HepG2 (cell line): Measurements from ENCODE around the gene TM2D1. TPM values are rescaled to one million over a fixed set of nuclear protein-coding genes. Genes with fewer than 3 reads are reported as not detected.

Source experiments
- SUZ12 ChIP-seq: fragments of 150-350 bp; IDR thresholded peaks from 2 replicates; pipeline ENCODE4 v1.6.1; 2014; ENCODE audit warnings: low read depth, low read length
- ZNF451 ChIP-seq: sonication (generic); formaldehyde crosslinking; IDR thresholded peaks from 2 replicates; pipeline ENCODE4 v1.5.0; 2020; ENCODE audit warnings: mild to moderate bottlenecking, missing genetic modification reagents
- polyA plus RNA-seq, 8 experiments: library from polyadenylated mRNA; depleted of rRNA in 3 of 8; stranded (reverse) in 7 of 8; unstranded in 1 of 8; fragments of >200 nt; fragmentation: Illumina TruSeq in 4 of 8; extraction: Trizol in 4 of 8; gene quantifications; 2 replicates each; pipeline versions ENCODE4 v1.2.1 to v1.2.3, GENCODE V29; 2011 to 2016; ENCODE audit warnings: low read depth in 4 of 8, missing spikeins in 1 of 8, mixed read lengths in 1 of 8; ENCODE audit not compliant: insufficient read depth in 1 of 8
- total RNA-seq, 5 experiments: library from RNA; depleted of rRNA; stranded (reverse); fragments of >200 nt; fragmentation: Illumina TruSeq; extraction: Trizol; gene quantifications; 2 replicates each; pipeline ENCODE4 v1.2.3, GENCODE V29; 2016; ENCODE audit warnings: low read depth in 1 of 5
- TF ChIP-seq, protein P1 (sequence below): sonication (generic); formaldehyde crosslinking; IDR thresholded peaks from 2 replicates; pipeline ENCODE4 v1.4.0; 2020; ENCODE audit warnings: missing genetic modification reagents
- TF ChIP-seq, protein P2 (sequence below): sonication (generic); formaldehyde crosslinking; IDR thresholded peaks from 2 replicates; pipeline ENCODE4 v1.8.1; 2023; ENCODE audit warnings: mild to moderate bottlenecking, missing genetic modification reagents
- TF ChIP-seq, protein P3 (sequence below): sonication (generic); formaldehyde crosslinking; IDR thresholded peaks from 2 replicates; pipeline ENCODE4 v1.4.0; 2020; ENCODE audit warnings: missing genetic modification reagents, borderline replicate concordance

TM2D1 gene
- total and polyA plus RNA-seq, 2 of the 13 experiments (the other 11 are each of a cell fraction or from before 2014, with no cell fraction given): 26.6 to 49.0 TPM

DNA sequence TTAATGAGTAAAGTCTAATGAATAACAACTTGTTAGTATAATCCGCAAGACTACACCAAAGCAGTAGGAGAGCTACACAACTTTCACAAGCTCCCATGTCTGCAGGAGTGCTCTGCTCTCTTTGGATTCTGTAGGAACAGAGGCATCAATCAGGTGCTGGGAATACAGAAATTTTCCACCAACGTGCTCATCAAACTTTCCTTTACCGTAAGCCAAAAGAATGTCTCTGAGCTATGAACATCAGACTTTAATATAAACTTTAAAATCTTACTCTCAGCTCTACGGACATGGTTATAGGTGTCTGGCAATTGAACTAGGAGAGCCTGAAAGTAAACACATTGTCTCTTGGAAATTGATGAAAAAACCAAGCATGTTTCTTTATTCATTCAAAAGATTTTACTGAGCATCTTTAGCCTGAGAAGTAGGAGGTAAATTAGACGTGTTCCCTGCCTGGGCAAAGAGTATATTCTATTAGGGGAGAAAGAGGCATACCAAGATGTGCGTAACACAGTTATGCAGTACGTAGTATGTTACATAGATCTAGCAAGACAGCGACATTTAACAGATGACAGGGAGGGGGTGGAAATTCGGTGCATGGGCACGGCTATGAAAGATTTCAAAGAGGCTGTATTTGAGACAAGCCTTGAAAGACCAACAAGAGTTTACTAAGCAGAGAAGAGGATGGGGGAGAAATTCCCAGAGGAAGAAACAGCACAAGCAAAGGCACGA is 85.2 kb downstream of the TM2D1 start (continued):
- TF ChIP-seq, protein P1, sequence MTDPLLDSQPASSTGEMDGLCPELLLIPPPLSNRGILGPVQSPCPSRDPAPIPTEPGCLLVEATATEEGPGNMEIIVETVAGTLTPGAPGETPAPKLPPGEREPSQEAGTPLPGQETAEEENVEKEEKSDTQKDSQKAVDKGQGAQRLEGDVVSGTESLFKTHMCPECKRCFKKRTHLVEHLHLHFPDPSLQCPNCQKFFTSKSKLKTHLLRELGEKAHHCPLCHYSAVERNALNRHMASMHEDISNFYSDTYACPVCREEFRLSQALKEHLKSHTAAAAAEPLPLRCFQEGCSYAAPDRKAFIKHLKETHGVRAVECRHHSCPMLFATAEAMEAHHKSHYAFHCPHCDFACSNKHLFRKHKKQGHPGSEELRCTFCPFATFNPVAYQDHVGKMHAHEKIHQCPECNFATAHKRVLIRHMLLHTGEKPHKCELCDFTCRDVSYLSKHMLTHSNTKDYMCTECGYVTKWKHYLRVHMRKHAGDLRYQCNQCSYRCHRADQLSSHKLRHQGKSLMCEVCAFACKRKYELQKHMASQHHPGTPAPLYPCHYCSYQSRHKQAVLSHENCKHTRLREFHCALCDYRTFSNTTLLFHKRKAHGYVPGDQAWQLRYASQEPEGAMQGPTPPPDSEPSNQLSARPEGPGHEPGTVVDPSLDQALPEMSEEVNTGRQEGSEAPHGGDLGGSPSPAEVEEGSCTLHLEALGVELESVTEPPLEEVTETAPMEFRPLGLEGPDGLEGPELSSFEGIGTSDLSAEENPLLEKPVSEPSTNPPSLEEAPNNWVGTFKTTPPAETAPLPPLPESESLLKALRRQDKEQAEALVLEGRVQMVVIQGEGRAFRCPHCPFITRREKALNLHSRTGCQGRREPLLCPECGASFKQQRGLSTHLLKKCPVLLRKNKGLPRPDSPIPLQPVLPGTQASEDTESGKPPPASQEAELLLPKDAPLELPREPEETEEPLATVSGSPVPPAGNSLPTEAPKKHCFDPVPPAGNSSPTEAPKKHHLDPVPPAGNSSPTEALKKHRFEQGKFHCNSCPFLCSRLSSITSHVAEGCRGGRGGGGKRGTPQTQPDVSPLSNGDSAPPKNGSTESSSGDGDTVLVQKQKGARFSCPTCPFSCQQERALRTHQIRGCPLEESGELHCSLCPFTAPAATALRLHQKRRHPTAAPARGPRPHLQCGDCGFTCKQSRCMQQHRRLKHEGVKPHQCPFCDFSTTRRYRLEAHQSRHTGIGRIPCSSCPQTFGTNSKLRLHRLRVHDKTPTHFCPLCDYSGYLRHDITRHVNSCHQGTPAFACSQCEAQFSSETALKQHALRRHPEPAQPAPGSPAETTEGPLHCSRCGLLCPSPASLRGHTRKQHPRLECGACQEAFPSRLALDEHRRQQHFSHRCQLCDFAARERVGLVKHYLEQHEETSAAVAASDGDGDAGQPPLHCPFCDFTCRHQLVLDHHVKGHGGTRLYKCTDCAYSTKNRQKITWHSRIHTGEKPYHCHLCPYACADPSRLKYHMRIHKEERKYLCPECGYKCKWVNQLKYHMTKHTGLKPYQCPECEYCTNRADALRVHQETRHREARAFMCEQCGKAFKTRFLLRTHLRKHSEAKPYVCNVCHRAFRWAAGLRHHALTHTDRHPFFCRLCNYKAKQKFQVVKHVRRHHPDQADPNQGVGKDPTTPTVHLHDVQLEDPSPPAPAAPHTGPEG (CRISPR knock-in tag): no peak
- no peak for TF ChIP-seq ZNF451
- TF ChIP-seq SUZ12: no peak
- TF ChIP-seq, protein P2, sequence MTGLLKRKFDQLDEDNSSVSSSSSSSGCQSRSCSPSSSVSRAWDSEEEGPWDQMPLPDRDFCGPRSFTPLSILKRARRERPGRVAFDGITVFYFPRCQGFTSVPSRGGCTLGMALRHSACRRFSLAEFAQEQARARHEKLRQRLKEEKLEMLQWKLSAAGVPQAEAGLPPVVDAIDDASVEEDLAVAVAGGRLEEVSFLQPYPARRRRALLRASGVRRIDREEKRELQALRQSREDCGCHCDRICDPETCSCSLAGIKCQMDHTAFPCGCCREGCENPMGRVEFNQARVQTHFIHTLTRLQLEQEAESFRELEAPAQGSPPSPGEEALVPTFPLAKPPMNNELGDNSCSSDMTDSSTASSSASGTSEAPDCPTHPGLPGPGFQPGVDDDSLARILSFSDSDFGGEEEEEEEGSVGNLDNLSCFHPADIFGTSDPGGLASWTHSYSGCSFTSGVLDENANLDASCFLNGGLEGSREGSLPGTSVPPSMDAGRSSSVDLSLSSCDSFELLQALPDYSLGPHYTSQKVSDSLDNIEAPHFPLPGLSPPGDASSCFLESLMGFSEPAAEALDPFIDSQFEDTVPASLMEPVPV (CRISPR knock-in tag): no peak
- TF ChIP-seq, protein P3, sequence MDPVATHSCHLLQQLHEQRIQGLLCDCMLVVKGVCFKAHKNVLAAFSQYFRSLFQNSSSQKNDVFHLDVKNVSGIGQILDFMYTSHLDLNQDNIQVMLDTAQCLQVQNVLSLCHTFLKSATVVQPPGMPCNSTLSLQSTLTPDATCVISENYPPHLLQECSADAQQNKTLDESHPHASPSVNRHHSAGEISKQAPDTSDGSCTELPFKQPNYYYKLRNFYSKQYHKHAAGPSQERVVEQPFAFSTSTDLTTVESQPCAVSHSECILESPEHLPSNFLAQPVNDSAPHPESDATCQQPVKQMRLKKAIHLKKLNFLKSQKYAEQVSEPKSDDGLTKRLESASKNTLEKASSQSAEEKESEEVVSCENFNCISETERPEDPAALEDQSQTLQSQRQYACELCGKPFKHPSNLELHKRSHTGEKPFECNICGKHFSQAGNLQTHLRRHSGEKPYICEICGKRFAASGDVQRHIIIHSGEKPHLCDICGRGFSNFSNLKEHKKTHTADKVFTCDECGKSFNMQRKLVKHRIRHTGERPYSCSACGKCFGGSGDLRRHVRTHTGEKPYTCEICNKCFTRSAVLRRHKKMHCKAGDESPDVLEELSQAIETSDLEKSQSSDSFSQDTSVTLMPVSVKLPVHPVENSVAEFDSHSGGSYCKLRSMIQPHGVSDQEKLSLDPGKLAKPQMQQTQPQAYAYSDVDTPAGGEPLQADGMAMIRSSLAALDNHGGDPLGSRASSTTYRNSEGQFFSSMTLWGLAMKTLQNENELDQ: no peak
